ENCODE data around the gene WWTR1. TPM values are rescaled to one million over a fixed set of nuclear protein-coding genes. Genes with fewer than 3 reads are reported as not detected.

The WWTR1 gene
- total RNA-seq, 1 experiment from 2014 or later, result 25.5 TPM

DNA sequence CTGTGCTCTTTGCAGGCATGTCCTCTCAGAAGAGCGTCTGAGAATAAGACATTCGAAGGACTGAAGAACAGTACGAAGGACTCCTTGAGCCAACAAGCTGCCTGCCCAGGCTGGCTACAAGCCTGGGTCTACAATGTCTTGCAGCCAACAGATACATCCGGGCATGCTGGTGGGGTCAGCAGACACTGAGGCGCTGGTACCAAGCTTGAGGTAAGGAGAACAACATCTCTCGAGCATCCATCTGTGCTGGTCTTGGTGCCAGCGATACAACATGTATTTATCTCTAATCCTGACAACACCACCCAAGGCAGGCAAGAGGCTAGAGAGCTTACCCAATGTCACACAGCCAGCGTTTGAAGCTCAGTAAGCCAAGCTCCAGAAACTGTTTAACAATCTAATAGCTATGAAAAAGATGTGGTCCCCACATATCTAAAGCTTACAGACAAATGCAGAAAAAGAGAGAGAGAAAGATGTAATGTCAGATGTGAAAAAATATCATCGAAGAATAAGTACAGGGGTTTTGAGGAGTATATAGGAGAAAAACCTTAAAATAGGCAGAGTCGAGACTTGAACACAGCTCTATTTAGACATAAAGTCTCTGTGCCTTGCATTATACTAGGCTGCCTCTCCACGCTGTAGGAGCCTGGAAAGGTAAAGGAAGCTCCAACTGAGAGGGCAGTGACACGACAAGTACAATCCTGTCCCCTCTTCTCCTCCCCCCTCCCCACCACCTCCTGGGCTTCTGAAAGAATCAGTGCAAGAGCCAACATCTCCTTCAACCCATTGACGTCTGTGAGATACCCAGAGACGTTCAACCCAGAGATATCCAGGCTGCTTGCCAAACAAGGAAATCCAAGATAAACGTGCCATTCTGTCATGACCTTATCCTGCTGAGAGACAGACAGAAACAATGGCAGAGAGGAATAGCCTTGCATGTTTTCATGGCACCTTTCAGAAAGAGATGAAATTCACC lies 39.4 kb downstream of the WWTR1 start (continued):
- TF ChIP-seq, protein P1, sequence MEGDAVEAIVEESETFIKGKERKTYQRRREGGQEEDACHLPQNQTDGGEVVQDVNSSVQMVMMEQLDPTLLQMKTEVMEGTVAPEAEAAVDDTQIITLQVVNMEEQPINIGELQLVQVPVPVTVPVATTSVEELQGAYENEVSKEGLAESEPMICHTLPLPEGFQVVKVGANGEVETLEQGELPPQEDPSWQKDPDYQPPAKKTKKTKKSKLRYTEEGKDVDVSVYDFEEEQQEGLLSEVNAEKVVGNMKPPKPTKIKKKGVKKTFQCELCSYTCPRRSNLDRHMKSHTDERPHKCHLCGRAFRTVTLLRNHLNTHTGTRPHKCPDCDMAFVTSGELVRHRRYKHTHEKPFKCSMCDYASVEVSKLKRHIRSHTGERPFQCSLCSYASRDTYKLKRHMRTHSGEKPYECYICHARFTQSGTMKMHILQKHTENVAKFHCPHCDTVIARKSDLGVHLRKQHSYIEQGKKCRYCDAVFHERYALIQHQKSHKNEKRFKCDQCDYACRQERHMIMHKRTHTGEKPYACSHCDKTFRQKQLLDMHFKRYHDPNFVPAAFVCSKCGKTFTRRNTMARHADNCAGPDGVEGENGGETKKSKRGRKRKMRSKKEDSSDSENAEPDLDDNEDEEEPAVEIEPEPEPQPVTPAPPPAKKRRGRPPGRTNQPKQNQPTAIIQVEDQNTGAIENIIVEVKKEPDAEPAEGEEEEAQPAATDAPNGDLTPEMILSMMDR (IDR thresholded peaks at IDR 0.05), result no peak
- no peak for TF ChIP-seq ZNF263 (CRISPR knock-in tag; IDR thresholded peaks at IDR 0.05; ENCODE audit: low read depth)
- TF ChIP-seq RELA (CRISPR knock-in tag; IDR thresholded peaks at IDR 0.05; ENCODE audit: borderline replicate concordance), result no peak
- no peak for TF ChIP-seq GABPB1 (CRISPR knock-in tag; IDR thresholded peaks at IDR 0.05)
- no peak for TF ChIP-seq ATF1 (CRISPR knock-in tag; IDR thresholded peaks at IDR 0.05)
- no peak for TF ChIP-seq ZNF671 (CRISPR knock-in tag; IDR thresholded peaks at IDR 0.05)
- TF ChIP-seq, protein P2, sequence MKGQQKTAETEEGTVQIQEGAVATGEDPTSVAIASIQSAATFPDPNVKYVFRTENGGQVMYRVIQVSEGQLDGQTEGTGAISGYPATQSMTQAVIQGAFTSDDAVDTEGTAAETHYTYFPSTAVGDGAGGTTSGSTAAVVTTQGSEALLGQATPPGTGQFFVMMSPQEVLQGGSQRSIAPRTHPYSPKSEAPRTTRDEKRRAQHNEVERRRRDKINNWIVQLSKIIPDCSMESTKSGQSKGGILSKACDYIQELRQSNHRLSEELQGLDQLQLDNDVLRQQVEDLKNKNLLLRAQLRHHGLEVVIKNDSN (CRISPR knock-in tag; IDR thresholded peaks at IDR 0.05), result no peak

DNA sequence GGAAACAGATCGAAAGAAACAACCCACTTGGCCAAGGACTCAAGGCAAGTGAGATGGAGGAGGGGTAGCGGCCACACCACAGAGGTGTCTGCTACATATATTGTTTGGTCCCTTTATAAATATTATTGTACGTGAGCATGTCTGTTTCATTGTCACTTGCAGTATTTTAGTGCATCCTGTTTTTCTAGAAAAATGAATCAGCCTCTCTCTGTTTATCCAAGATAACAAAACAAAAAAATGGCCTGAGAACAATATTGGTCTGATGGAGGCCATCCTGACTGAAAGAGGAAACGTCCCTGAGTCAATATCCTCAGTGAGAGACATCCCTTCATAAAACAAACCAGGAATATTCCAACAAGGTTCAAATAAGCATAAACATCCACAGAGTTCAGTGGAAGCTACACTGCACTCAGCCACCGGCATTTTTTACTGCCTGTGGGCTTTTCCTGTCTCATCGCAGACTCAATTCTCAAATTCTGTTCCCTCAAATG lies 42.0 kb downstream of the WWTR1 start:
- DNase-seq (ENCODE audit: low spot score) (no peak), ATAC-seq (no peak)
- POLR2A ChIA-PET, result no interaction called here
- H3K9me3 Mint-ChIP-seq, result no peaks in the 10 kb centered on the region
- H3K27ac Mint-ChIP-seq, result peak overlapping the region; percentile 70
- peaks cover 49% of the 10 kb centered on the region for H3K4me1 Mint-ChIP-seq
- no peaks in the 10 kb centered on the region for H3K27me3 Mint-ChIP-seq (ENCODE audit: low read depth)
- H3K36me3 Mint-ChIP-seq, result no peaks in the 10 kb centered on the region
- CTCF ChIA-PET, result no interaction called here
- no peak for TF ChIP-seq TEAD1 (CRISPR knock-in tag; IDR thresholded peaks at IDR 0.05)
- TF ChIP-seq, protein P3, sequence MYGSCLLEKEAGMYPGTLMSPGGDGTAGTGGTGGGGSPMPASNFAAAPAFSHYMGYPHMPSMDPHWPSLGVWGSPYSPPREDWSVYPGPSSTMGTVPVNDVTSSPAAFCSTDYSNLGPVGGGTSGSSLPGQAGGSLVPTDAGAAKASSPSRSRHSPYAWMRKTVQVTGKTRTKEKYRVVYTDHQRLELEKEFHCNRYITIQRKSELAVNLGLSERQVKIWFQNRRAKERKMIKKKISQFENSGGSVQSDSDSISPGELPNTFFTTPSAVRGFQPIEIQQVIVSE (CRISPR knock-in tag; IDR thresholded peaks at IDR 0.05; ENCODE audit: borderline replicate concordance), result no peak
- TF ChIP-seq, protein P4, sequence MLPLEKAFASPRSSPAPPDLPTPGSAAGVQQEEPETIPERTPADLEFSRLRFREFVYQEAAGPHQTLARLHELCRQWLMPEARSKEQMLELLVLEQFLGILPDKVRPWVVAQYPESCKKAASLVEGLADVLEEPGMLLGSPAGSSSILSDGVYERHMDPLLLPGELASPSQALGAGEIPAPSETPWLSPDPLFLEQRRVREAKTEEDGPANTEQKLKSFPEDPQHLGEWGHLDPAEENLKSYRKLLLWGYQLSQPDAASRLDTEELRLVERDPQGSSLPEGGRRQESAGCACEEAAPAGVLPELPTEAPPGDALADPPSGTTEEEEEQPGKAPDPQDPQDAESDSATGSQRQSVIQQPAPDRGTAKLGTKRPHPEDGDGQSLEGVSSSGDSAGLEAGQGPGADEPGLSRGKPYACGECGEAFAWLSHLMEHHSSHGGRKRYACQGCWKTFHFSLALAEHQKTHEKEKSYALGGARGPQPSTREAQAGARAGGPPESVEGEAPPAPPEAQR (CRISPR knock-in tag; IDR thresholded peaks at IDR 0.05), result no peak
- no peak for TF ChIP-seq PRRX2 (CRISPR knock-in tag; IDR thresholded peaks at IDR 0.05)
- TF ChIP-seq, protein P2 (CRISPR knock-in tag; IDR thresholded peaks at IDR 0.05), result no peak
- no peak for TF ChIP-seq NR3C1 (CRISPR knock-in tag; conservative IDR thresholded peaks at IDR 0.05; ENCODE audit: low read depth)
- no peak for TF ChIP-seq ZNF416 (CRISPR knock-in tag; IDR thresholded peaks at IDR 0.05)
- H3K4me3 Mint-ChIP-seq, result no peak overlapping the region

DNA sequence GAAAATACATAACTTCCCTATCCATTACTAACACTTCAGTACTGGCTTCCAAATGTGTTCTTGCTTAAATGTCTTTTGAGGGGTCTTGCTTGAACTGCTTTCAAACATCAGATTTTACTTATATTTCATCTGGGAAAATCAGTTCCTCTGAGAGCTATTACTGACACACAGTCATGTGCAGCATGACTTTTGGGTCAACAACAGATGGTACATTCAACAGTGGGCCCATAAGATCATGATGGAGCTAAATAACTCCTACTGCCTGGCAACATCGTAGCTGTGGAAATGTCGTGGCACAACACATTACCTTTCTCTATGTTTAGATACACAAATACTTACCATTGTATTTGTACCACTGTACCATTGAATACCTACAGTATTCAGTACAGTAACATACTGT lies 43.8 kb downstream of the WWTR1 start:
- Mint-ChIP-seq H3K9me3 (no peaks in the 10 kb centered on the region), H3K4me1 (peaks cover 37% of the 10 kb centered on the region), H3K36me3 (no peaks in the 10 kb centered on the region), H3K27me3 (ENCODE audit: low read depth) (no peaks in the 10 kb centered on the region), H3K4me3 (no peak overlapping the region), H3K27ac (no peak overlapping the region)
- ChIA-PET POLR2A (interaction anchor here (0.7 kb wide), 1 partner anchor 122 kb away, joined by 3 read pairs; no protein-coding TSS in a partner anchor), CTCF (interaction anchor here (1.0 to 1.5 kb wide), 3 partner anchors 45 to 194 kb away, joined by 3 to 5 read pairs (median 4); no protein-coding TSS in a partner anchor)
- ATAC-seq, result no peak
- TF ChIP-seq JUN (CRISPR knock-in tag; IDR thresholded peaks at IDR 0.05), result no peak
- TF ChIP-seq ELF4 (CRISPR knock-in tag; IDR thresholded peaks at IDR 0.05; ENCODE audit: low read depth), result no peak
- TF ChIP-seq, protein P5, sequence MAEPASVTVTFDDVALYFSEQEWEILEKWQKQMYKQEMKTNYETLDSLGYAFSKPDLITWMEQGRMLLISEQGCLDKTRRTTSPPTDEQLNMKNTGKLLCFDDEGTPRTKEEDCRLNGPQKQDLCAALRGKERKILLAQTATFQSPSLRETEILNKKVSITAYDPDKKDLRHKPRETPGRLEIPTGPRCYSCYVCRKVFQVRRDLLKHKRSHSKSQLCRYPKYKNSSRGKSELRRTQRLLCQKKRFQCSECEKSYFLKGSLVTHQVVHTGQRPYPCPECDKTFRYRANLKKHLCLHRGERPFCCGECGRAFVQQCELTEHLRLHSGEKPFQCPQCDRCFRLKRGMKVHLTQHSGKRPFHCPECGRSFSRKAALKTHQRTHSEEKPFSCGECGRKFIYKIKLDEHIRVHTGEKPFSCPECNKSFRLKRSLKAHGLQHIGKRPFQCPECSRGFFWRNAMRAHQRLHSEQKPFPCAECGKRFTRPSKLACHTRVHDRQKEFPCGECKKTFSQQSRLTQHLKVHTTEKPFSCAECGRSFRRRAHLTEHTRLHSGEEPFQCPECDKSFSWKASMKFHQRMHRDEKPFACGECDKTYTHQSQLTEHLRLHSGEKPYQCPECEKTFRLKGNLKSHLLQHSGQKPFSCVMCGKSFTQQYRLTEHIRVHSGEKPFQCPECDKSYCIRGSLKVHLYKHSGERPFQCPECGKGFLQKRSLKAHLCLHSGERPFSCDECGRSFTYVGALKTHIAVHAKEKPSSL (CRISPR knock-in tag; conservative IDR thresholded peaks at IDR 0.05), result no peak
- no peak for DNase-seq (ENCODE audit: low spot score)

Data from WTC11 (cell line).